ENCODE results near the gene ETV7.
"Not testable (repeated sequence)": the region's sequence is repeated elsewhere in the genome, so short reads cannot be mapped to it uniquely, and the experiment has no call there.

GRCh38 chr6:36363371-36363752, 24.1 kb downstream of the ETV7 start:
- TF ChIP-seq, protein P1, sequence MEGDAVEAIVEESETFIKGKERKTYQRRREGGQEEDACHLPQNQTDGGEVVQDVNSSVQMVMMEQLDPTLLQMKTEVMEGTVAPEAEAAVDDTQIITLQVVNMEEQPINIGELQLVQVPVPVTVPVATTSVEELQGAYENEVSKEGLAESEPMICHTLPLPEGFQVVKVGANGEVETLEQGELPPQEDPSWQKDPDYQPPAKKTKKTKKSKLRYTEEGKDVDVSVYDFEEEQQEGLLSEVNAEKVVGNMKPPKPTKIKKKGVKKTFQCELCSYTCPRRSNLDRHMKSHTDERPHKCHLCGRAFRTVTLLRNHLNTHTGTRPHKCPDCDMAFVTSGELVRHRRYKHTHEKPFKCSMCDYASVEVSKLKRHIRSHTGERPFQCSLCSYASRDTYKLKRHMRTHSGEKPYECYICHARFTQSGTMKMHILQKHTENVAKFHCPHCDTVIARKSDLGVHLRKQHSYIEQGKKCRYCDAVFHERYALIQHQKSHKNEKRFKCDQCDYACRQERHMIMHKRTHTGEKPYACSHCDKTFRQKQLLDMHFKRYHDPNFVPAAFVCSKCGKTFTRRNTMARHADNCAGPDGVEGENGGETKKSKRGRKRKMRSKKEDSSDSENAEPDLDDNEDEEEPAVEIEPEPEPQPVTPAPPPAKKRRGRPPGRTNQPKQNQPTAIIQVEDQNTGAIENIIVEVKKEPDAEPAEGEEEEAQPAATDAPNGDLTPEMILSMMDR (IDR thresholded peaks at IDR 0.05): not testable (repeated sequence)
- not testable (repeated sequence) for TF ChIP-seq EP300 (IDR thresholded peaks at IDR 0.05)

Data from gastroesophageal sphincter (tissue), 3 donors.